Naive thymus-derived CD4-positive, alpha-beta T cell (primary cell): ENCODE data around the gene NT5C. TPM values are rescaled to one million over a fixed set of nuclear protein-coding genes. Genes with fewer than 3 reads are reported as not detected.

Experiments
- ATAC-seq: fragments of 150-1000 bp; cut with Tn5 transposase; 2 replicates; pipeline ENCODE4 v1.10.0; 2021; ENCODE audit warnings: mild to moderate bottlenecking, moderate library complexity
- CTCF ChIA-PET: fragments of 350-600 bp; sonication (Branson Sonifier 250); formaldehyde crosslinking; loops from one replicate; lab custom pipeline; 2021; ENCODE audit warnings: antibody characterized with exemption; lab: Charles Lee
- POLR2A ChIA-PET: fragments of 350-600 bp; sonication (Branson Sonifier 250); formaldehyde crosslinking; loops from one replicate; lab custom pipeline; 2021; ENCODE audit warnings: antibody characterized with exemption, inconsistent platforms; lab: Charles Lee
- DNase-seq, 9 donors: peaks; one replicate each; pipeline versions ENCODE4 v3.0.0 to v3.0.0-alpha.2; 2020 to 2022; ENCODE audit warnings: mixed read lengths in 1 of 9
- H3K27ac ChIP-seq: one replicate; pipeline ENCODE4 v1.7.0; 2013; ENCODE audit warnings: mild to moderate bottlenecking, low read depth, low read length, moderate library complexity
- H3K27me3 ChIP-seq, 2 donors: one replicate each; pipeline ENCODE4 v1.7.0; 2013; ENCODE audit warnings: low read length in 2 of 2, mild to moderate bottlenecking in 2 of 2, moderate library complexity in 2 of 2; ENCODE audit not compliant: control insufficient read depth in 2 of 2, insufficient read depth in 2 of 2
- H3K36me3 ChIP-seq, 3 experiments: 1 replicate in 2 of 3; 2 replicates in 1 of 3; pipeline ENCODE4 v1.7.0; 2013; ENCODE audit warnings: low read length in 3 of 3, mild to moderate bottlenecking in 3 of 3, moderate library complexity in 1 of 3; ENCODE audit not compliant: insufficient read depth in 3 of 3, control insufficient read depth in 2 of 3
- H3K4me1 ChIP-seq, 2 donors: one replicate each; pipeline ENCODE4 v1.7.0; 2013; ENCODE audit warnings: low read length in 2 of 2, mild to moderate bottlenecking in 2 of 2, moderate library complexity in 1 of 2; ENCODE audit not compliant: control insufficient read depth in 2 of 2, insufficient read depth in 2 of 2
- H3K4me3 ChIP-seq: 2 replicates; pipeline ENCODE4 v1.7.0; 2013; ENCODE audit warnings: mild to moderate bottlenecking, low read length
- H3K9me3 ChIP-seq, 3 experiments: 1 replicate in 2 of 3; 2 replicates in 1 of 3; pipeline ENCODE4 v1.7.0; 2013; ENCODE audit warnings: low read length in 3 of 3; ENCODE audit not compliant: control insufficient read depth in 2 of 3
- H3K27ac Mint-ChIP-seq, 9 donors: one replicate each; pipeline ENCODE4 v1.8.0; 2020 to 2022; ENCODE audit warnings: mixed read lengths in 9 of 9, mild to moderate bottlenecking in 8 of 9, moderate library complexity in 5 of 9, inconsistent platforms in 2 of 9
- H3K27me3 Mint-ChIP-seq, 5 donors: one replicate each; pipeline ENCODE4 v1.8.0; 2021 to 2022; ENCODE audit warnings: mixed read lengths in 5 of 5, mild to moderate bottlenecking in 1 of 5
- H3K36me3 Mint-ChIP-seq, 5 donors: one replicate each; pipeline ENCODE4 v1.8.0; 2020 to 2022; ENCODE audit warnings: mixed read lengths in 5 of 5, mild to moderate bottlenecking in 3 of 5, inconsistent platforms in 1 of 5
- H3K4me1 Mint-ChIP-seq, 7 donors: one replicate each; pipeline ENCODE4 v1.8.0; 2020 to 2022; ENCODE audit warnings: mixed read lengths in 7 of 7, mild to moderate bottlenecking in 3 of 7, inconsistent platforms in 1 of 7
- H3K4me3 Mint-ChIP-seq, 10 donors: one replicate each; pipeline ENCODE4 v1.8.0; 2020 to 2022; ENCODE audit warnings: mild to moderate bottlenecking in 10 of 10, mixed read lengths in 10 of 10, moderate library complexity in 6 of 10, inconsistent platforms in 2 of 10
- H3K9me3 Mint-ChIP-seq, 11 donors: one replicate each; pipeline ENCODE4 v1.8.0; 2020 to 2022; ENCODE audit warnings: mixed read lengths in 11 of 11, mild to moderate bottlenecking in 4 of 11, inconsistent platforms in 1 of 11, moderate library complexity in 1 of 11
- intact Hi-C, 2 donors: fragments of 100-400 bp; cut with micrococcal nuclease; formaldehyde crosslinking; loops; one replicate each; pipeline ENCODE4 v1.15.1; 2023
- polyA plus RNA-seq, 2 donors: library from polyadenylated mRNA; unstranded; fragments of 300-500 nt; fragmentation: Illumina TruSeq; gene quantifications; one replicate each; pipeline ENCODE4 v1.2.3, GENCODE V29; 2021
- total RNA-seq, 6 experiments: library from RNA in 5 of 6; stranded (reverse) in 5 of 6; gene quantifications; 1 replicate in 5 of 6; 2 replicates in 1 of 6; pipeline ENCODE4 v1.2.3 and lab custom pipeline; 2021 to 2026

Gene NT5C
- total and polyA plus RNA-seq, 7 experiments from 2014 or later: 23.4 to 54.8 (median 35.9) TPM

DNA sequence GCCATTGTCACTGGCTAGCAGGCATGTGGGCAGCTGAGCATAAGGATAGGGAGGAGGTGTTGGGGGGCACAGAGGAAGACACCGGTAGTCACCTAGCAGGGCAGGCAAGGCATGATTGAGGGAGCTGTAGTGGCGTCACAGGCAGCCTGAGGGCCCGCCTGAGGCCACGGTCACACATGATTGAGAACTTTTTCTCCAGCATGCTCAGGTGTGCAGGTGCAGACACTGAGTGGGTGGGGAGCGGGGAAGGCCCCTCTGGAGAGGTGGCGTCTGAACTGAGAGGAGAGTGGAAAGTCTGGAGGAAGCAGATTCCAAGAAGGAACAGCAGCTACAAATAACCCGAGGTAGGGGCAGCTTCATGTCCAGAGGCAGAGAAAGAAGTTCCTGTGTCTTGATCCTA, 32.7 kb downstream of the NT5C start:
- Histone ChIP-seq H3K27me3 (no peaks in the 10 kb centered on the region), H3K4me3 (no peak overlapping the region), H3K36me3 (peaks cover 0 to 20% (median 0%) of the 10 kb centered on the region in 3 experiments), H3K4me1 (no peaks in the 10 kb centered on the region), H3K9me3 (no peaks in the 10 kb centered on the region), H3K27ac (no peak overlapping the region)
- ChIA-PET CTCF (interaction anchor here (1.0 to 1.1 kb wide), 2 partner anchors 15 to 39 kb away, joined by 3 to 5 read pairs; no protein-coding TSS in a partner anchor), POLR2A (interaction anchor here (1.2 kb wide), 1 partner anchor 17 kb away, joined by 3 read pairs; no protein-coding TSS in a partner anchor)
- ATAC-seq: no peak
- Mint-ChIP-seq H3K27me3 (no peaks in the 10 kb centered on the region), H3K27ac (peak overlapping the region in 1 of 9 donors; percentile 67), H3K4me3 (no peak overlapping the region), H3K4me1 (peaks cover 0 to 8% (median 0%) of the 10 kb centered on the region in 7 donors), H3K9me3 (peaks cover 0 to 1% (median 0%) of the 10 kb centered on the region in 11 donors), H3K36me3 (peaks cover 0 to 12% (median 5%) of the 10 kb centered on the region in 5 donors)
- DNase-seq: no peak
- intact Hi-C loops: no loop called here

DNA sequence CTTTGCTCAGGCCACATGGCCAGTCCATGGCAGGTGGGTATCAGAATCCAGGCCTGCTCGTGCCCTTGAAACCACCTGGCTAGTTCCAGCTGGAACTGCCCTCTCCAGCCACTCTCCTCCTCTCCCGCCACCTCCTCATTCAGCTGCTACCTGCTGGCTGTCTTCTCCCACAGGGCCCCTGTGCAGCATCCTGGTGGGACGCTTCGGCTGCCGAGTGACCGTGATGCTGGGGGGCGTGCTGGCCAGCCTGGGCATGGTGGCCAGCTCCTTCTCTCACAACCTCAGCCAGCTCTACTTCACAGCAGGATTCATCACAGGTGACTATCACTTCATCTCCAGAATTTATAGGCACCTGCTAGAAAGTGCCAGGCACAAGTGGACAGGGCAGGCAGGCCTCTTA, 33.7 kb downstream of the NT5C start:
- H3K4me3 ChIP-seq: no peak overlapping the region
- ATAC-seq: no peak
- H3K36me3 ChIP-seq: peaks cover 0 to 20% (median 0%) of the 10 kb centered on the region in 3 experiments
- POLR2A ChIA-PET: interaction anchor here (1.2 kb wide), 1 partner anchor 16 kb away, joined by 3 read pairs; no protein-coding TSS in a partner anchor
- H3K27ac ChIP-seq: no peak overlapping the region
- no peaks in the 10 kb centered on the region for H3K27me3 ChIP-seq
- Mint-ChIP-seq H3K4me1 (peaks cover 0 to 8% (median under 1%) of the 10 kb centered on the region in 7 donors), H3K9me3 (peaks cover 0 to 1% (median 0%) of the 10 kb centered on the region in 11 donors), H3K36me3 (peaks cover 0 to 12% (median 5%) of the 10 kb centered on the region in 5 donors), H3K27me3 (no peaks in the 10 kb centered on the region), H3K27ac (no peak overlapping the region), H3K4me3 (no peak overlapping the region)
- no peaks in the 10 kb centered on the region for H3K4me1 ChIP-seq
- intact Hi-C loops: no loop called here
- no peak for DNase-seq
- CTCF ChIA-PET: interaction anchor here (0.6 to 1.9 kb wide), 2 partner anchors 16 to 72 kb away, joined by 3 to 8 read pairs; no protein-coding TSS in a partner anchor
- H3K9me3 ChIP-seq: no peaks in the 10 kb centered on the region

- Histone ChIP-seq H3K36me3 (peaks cover 0 to 20% (median 0%) of the 10 kb centered on the region in 3 experiments), H3K27ac (no peak overlapping the region), H3K27me3 (no peaks in the 10 kb centered on the region), H3K9me3 (no peaks in the 10 kb centered on the region), H3K4me1 (no peaks in the 10 kb centered on the region), H3K4me3 (no peak overlapping the region)
- ATAC-seq (peak; percentile 94), DNase-seq (no peak)
- intact Hi-C loops: no loop called here
- Mint-ChIP-seq H3K36me3 (peaks cover 0 to 12% (median 5%) of the 10 kb centered on the region in 5 donors), H3K9me3 (no peaks in the 10 kb centered on the region), H3K27me3 (no peaks in the 10 kb centered on the region), H3K27ac (no peak overlapping the region), H3K4me3 (no peak overlapping the region), H3K4me1 (peaks cover 11 to 19% (median 14%) of the 10 kb centered on the region in 7 donors)
- ChIA-PET POLR2A (interaction anchor here (0.6 kb wide), 1 partner anchor 71 kb away, joined by 3 read pairs; no protein-coding TSS in a partner anchor), CTCF (no interaction called here)
Observed at GRCh38 chr17:75096082-75096625, 35.4 kb downstream of the NT5C start.

GRCh38 chr17:75094871-75095399, 36.6 kb downstream of the NT5C start:
- intact Hi-C loops: no loop called here

GRCh38 chr17:75093548-75094158, 37.9 kb downstream of the NT5C start:
- Mint-ChIP-seq H3K36me3 (peaks cover 0 to 4% (median 2%) of the 10 kb centered on the region in 5 donors), H3K9me3 (no peaks in the 10 kb centered on the region), H3K27me3 (no peaks in the 10 kb centered on the region), H3K4me1 (peaks cover 33 to 40% (median 37%) of the 10 kb centered on the region in 7 donors), H3K4me3 (no peak overlapping the region), H3K27ac (no peak overlapping the region)
- intact Hi-C loops: no loop called here
- ATAC-seq: no peak
- H3K27me3 ChIP-seq: no peaks in the 10 kb centered on the region
- H3K36me3 ChIP-seq: peaks cover 0 to 8% (median 0%) of the 10 kb centered on the region in 3 experiments
- ChIA-PET POLR2A (no interaction called here), CTCF (no interaction called here)
- H3K4me1 ChIP-seq: peaks cover 0 to 9% of the 10 kb centered on the region in 2 donors
- no peak overlapping the region for H3K4me3 ChIP-seq
- H3K27ac ChIP-seq: no peak overlapping the region
- DNase-seq: no peak
- H3K9me3 ChIP-seq: no peaks in the 10 kb centered on the region

More at GRCh38 chr17:75094871-75095399, 36.6 kb downstream of the NT5C start:
- POLR2A ChIA-PET: interaction anchor here (0.5 kb wide), 1 partner anchor 91 kb away, joined by 3 read pairs; no protein-coding TSS in a partner anchor
- CTCF ChIA-PET: no interaction called here
- no peak overlapping the region for H3K27ac Mint-ChIP-seq
- H3K36me3 Mint-ChIP-seq: peaks cover 0 to 8% (median 5%) of the 10 kb centered on the region in 5 donors
- H3K27me3 Mint-ChIP-seq: no peaks in the 10 kb centered on the region
- H3K4me3 ChIP-seq: no peak overlapping the region
- H3K4me3 Mint-ChIP-seq: no peak overlapping the region
- no peaks in the 10 kb centered on the region for H3K27me3 ChIP-seq
- H3K4me1 ChIP-seq: no peaks in the 10 kb centered on the region
- DNase-seq (no peak), ATAC-seq (no peak)
- no peaks in the 10 kb centered on the region for H3K9me3 Mint-ChIP-seq
- H3K36me3 ChIP-seq: peaks cover 0 to 12% (median 0%) of the 10 kb centered on the region in 3 experiments
- no peaks in the 10 kb centered on the region for H3K9me3 ChIP-seq
- no peak overlapping the region for H3K27ac ChIP-seq
- peaks cover 20 to 29% (median 26%) of the 10 kb centered on the region in 7 donors for H3K4me1 Mint-ChIP-seq

- POLR2A ChIA-PET: interaction anchor here (0.7 to 1.1 kb wide), 2 partner anchors 11 to 13 kb away, joined by 3 read pairs; no protein-coding TSS in a partner anchor
- intact Hi-C loops: no loop called here
- peaks cover 36 to 51% (median 44%) of the 10 kb centered on the region in 7 donors for H3K4me1 Mint-ChIP-seq
- H3K9me3 Mint-ChIP-seq: no peaks in the 10 kb centered on the region
- Histone ChIP-seq H3K27ac (no peak overlapping the region), H3K9me3 (no peaks in the 10 kb centered on the region), H3K4me1 (peaks cover 6 to 19% of the 10 kb centered on the region in 2 donors), H3K27me3 (no peaks in the 10 kb centered on the region), H3K36me3 (no peaks in the 10 kb centered on the region), H3K4me3 (no peak overlapping the region)
- CTCF ChIA-PET: no interaction called here
- H3K4me3 Mint-ChIP-seq: peak overlapping the region in 2 of 10 donors; percentile 5 to 6
- DNase-seq (no peak), ATAC-seq (no peak)
- H3K27ac Mint-ChIP-seq: peak overlapping the region in 7 of 9 donors; percentile 4 to 93 (median 45)
- H3K27me3 Mint-ChIP-seq: no peaks in the 10 kb centered on the region
- no peaks in the 10 kb centered on the region for H3K36me3 Mint-ChIP-seq
Observed at GRCh38 chr17:75091855-75092327, 39.7 kb downstream of the NT5C start.
